PFSK-1 (cell line): ENCODE measurements around the gene GRK3.

Experiments used
- FOXP2 ChIP-seq: optimal IDR thresholded peaks from 2 replicates; pipeline ENCODE3; 2011; ENCODE audit warnings: borderline replicate concordance, control low read depth, inconsistent platforms; ENCODE audit not compliant: insufficient read depth; ENCODE audit errors: extremely low read length, extremely low read depth
- POLR2AphosphoS5 ChIP-seq: IDR thresholded peaks from 2 replicates; pipeline ENCODE4 v1.6.1; 2012; ENCODE audit warnings: low read depth, mild to moderate bottlenecking, control low read depth, low read length, moderate library complexity
- SIN3A ChIP-seq: IDR thresholded peaks from 2 replicates; pipeline ENCODE4 v1.6.1; 2012; ENCODE audit warnings: mild to moderate bottlenecking, low read length, moderate library complexity, borderline replicate concordance; ENCODE audit not compliant: insufficient read depth
- TAF1 ChIP-seq: IDR thresholded peaks from 2 replicates; pipeline ENCODE4 v1.6.1; 2012; ENCODE audit warnings: low read length, control low read depth, borderline replicate concordance; ENCODE audit not compliant: insufficient read depth
- TF ChIP-seq, protein P1 (sequence below), 2 experiments: IDR thresholded peaks; 2 replicates each; pipeline versions ENCODE4 v1.6.1 to v1.8.0; 2011 to 2012; ENCODE audit warnings: low read depth in 2 of 2, low read length in 2 of 2, control low read depth in 1 of 2, inconsistent platforms in 1 of 2, mild to moderate bottlenecking in 1 of 2, moderate library complexity in 1 of 2; ENCODE audit not compliant: insufficient read depth in 1 of 2

GRK3 gene

GRCh38 chr22:25641650-25642049, 77.2 kb downstream of the GRK3 start:
- TF ChIP-seq POLR2AphosphoS5 (no peak), SIN3A (no peak), TAF1 (no peak)
- TF ChIP-seq, protein P1, sequence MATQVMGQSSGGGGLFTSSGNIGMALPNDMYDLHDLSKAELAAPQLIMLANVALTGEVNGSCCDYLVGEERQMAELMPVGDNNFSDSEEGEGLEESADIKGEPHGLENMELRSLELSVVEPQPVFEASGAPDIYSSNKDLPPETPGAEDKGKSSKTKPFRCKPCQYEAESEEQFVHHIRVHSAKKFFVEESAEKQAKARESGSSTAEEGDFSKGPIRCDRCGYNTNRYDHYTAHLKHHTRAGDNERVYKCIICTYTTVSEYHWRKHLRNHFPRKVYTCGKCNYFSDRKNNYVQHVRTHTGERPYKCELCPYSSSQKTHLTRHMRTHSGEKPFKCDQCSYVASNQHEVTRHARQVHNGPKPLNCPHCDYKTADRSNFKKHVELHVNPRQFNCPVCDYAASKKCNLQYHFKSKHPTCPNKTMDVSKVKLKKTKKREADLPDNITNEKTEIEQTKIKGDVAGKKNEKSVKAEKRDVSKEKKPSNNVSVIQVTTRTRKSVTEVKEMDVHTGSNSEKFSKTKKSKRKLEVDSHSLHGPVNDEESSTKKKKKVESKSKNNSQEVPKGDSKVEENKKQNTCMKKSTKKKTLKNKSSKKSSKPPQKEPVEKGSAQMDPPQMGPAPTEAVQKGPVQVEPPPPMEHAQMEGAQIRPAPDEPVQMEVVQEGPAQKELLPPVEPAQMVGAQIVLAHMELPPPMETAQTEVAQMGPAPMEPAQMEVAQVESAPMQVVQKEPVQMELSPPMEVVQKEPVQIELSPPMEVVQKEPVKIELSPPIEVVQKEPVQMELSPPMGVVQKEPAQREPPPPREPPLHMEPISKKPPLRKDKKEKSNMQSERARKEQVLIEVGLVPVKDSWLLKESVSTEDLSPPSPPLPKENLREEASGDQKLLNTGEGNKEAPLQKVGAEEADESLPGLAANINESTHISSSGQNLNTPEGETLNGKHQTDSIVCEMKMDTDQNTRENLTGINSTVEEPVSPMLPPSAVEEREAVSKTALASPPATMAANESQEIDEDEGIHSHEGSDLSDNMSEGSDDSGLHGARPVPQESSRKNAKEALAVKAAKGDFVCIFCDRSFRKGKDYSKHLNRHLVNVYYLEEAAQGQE (IDR thresholded peaks at IDR 0.05; ENCODE audit: insufficient read depth in 1 of 2, low read depth in 2 of 2, low read length in 2 of 2), result no peak

DNA sequence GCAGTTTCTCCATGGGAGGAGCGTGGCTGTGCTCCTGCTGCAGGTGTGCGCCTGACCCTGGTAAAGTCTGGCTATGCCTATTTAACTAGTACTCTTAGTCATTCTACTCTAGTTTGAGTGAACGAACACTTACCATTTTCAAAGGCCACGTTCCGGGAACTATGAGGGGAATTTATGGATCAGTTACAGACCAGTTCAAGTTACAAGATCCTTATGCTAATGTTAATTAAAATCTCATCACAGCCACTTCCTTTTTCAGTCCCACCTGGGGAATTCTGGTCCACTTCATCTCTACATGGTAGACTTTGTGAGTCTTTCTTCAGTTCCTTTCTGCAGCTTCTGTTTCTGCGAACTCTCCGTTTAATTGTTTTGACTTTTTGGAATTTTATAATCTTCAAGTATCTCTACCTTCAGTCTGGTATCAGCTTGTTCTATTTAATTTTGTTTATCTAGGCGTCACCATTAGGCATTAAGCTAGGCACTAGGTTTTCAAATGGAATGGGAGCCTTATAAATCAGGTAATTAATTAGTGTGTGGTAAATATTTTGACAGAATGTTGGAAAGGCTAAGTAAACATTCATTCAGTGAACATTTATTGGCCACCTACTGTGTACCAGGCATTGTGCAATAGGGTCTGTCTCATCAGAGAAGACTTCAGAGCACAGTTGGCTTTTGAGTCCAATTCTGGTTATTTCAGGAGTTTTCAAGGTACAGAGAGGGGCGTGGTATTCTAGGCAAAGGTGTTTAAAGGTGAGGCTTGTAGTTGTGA, 78.9 kb downstream of the GRK3 start:
- TF ChIP-seq SIN3A, result no peak

DNA sequence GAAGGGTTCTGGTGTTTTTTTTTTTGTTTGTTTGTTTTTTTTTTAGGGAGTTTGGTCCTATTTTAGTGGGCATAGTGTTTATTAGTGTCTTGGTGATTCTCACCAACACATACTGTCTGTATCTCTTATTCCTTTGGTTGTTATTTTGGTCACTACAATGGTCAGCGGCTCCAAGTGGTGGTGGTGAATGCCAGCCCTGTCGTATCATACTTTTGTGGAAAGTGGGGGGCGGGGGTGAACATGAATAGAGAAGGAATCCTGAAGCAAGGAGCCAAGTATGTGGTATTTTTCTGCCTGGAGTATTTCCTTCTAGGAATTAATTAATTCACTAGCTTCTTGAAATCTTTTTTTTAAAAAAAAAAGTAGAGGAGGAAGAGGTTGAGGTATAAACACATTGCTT, 79.6 kb downstream of the GRK3 start:
- TF ChIP-seq, protein P1 (IDR thresholded peaks at IDR 0.05; ENCODE audit: insufficient read depth in 1 of 2, low read depth in 2 of 2, low read length in 2 of 2), result no peak

- TF ChIP-seq TAF1 (no peak), FOXP2 (no peak), POLR2AphosphoS5 (no peak), SIN3A (no peak)
- TF ChIP-seq, protein P1 (IDR thresholded peaks at IDR 0.05; ENCODE audit: insufficient read depth in 1 of 2, low read depth in 2 of 2, low read length in 2 of 2), result no peak
Measured at GRCh38 chr22:25645266-25645665, 80.8 kb downstream of the GRK3 start.

DNA sequence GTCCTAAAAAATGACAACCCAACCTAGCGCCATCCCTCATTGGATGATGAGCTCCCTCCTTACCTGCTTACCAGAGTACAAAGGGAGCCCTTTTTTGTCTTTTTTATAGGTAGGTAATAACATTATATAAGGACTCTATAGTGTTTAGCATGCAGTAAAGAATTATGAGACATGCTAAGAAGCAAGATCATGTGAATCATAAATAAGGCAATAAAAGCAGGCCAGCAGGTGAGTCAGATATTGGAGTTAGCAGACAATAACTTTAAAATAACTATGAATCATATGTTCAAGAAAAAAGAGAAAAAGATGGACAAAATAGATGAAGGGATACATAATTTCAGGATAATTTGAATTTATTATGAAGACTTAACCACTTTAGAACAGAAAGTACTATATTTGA, 81.5 kb downstream of the GRK3 start:
- no peak for TF ChIP-seq FOXP2

GRCh38 chr22:25650833-25651232, 86.4 kb downstream of the GRK3 start:
- no peak for TF ChIP-seq SIN3A
- TF ChIP-seq POLR2AphosphoS5, result no peak
- no peak for TF ChIP-seq TAF1
- no peak for TF ChIP-seq FOXP2
- TF ChIP-seq, protein P1 (IDR thresholded peaks at IDR 0.05; ENCODE audit: insufficient read depth in 1 of 2, low read depth in 2 of 2, low read length in 2 of 2), result no peak
